HG02970 (cell line): ENCODE data around the gene C15orf39.
"Not testable (repeated sequence)": the region's sequence is repeated elsewhere in the genome, so short reads cannot be mapped to it uniquely, and the experiment has no call there.

Experiments used
- ATAC-seq: cut with Tn5 transposase; IDR thresholded peaks from one replicate; pipeline ENCODE4 v1.9.1; 2021; ENCODE audit warnings: mild to moderate bottlenecking, moderate library complexity, moderate number of reproducible peaks; ENCODE audit not compliant: unreplicated experiment, low FRiP score

The C15orf39 gene

DNA sequence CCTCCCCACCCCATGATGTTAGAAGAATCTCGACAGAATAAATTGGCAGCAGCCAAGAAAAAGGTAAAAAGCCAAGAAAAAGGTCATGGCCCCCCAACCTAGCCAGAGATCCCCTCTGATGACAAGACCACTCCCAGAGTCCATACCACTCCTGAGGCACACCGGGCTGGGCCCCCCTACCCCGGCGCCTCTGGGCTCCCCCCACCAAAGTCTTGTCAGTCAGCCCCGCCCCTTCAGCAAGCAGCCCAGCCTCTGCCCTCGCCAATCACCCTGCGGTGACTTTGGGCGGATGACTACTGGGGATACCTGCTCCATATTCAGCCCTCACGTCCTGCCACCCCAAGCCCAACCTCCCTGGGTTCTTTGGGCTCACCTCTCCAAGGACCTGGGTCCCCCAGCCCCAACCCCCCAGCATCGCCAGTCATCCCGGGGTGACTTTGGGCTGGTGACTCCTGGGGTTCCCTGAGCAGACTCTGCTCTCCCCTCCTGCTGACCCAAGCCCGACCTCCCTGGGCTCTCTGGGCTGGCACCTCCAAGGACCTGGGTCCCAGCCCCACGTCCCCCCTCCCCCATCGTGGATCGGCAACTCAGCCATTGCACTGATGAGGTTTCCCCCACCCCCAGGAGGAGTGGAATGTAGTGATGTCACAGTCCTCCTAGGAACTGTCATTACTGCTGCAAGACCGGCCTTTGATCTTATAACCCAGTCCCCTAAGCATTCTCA, 57.1 kb downstream of the C15orf39 start:
- ATAC-seq = not testable (repeated sequence)

GRCh38 chr15:75259873-75260272, 58.2 kb downstream of the C15orf39 start:
- not testable (repeated sequence) for ATAC-seq
